B cell (primary cell): Measurements from ENCODE around the gene SLN. TPM values are rescaled to one million over a fixed set of nuclear protein-coding genes. Genes with fewer than 3 reads are reported as not detected.

ENCODE experiments used
- ATAC-seq: fragments of 200-7000 bp; cut with Tn5 transposase; one replicate; pipeline ENCODE4 v1.10.0; 2021; ENCODE audit warnings: low read depth, mild to moderate bottlenecking, moderate number of reproducible peaks, moderate library complexity
- CTCF ChIA-PET: fragments of 350-600 bp; sonication (Branson Sonifier 250); formaldehyde crosslinking; loops from one replicate; lab custom pipeline; 2021; ENCODE audit warnings: antibody characterized with exemption, inconsistent platforms; lab: Charles Lee
- POLR2A ChIA-PET: fragments of 350-600 bp; sonication (Branson Sonifier 250); formaldehyde crosslinking; loops from one replicate; lab custom pipeline; 2021; ENCODE audit warnings: antibody characterized with exemption; lab: Charles Lee
- DNase-seq: peaks from one replicate; pipeline ENCODE4 v3.0.0; 2013
- H2AFZ ChIP-seq: 2 replicates; pipeline ENCODE4 v1.6.1; 2012; ENCODE audit warnings: mild to moderate bottlenecking, low read depth, low read length; ENCODE audit not compliant: insufficient read depth, poor library complexity, severe bottlenecking
- H3K27ac ChIP-seq, 2 donors: 1 replicate in 1 of 2; 2 replicates in 1 of 2; pipeline ENCODE4 v1.5.1; 2012 to 2013; ENCODE audit warnings: low read length in 2 of 2, mild to moderate bottlenecking in 2 of 2, moderate library complexity in 1 of 2
- H3K27me3 ChIP-seq, 4 experiments: fragments of 200-600 bp in 1 of 4; sonication (generic) in 1 of 4; replicated peaks in 1 of 4; 1 replicate in 2 of 4; 2 replicates in 2 of 4; pipeline versions ENCODE4 v1.6.1 to v1.7.0; 2013 to 2016; ENCODE audit warnings: low read length in 3 of 4, mild to moderate bottlenecking in 2 of 4, mixed read lengths in 1 of 4, moderate library complexity in 1 of 4; ENCODE audit not compliant: insufficient read depth in 4 of 4, control insufficient read depth in 3 of 4; ENCODE audit errors: control extremely low read depth in 1 of 4
- H3K36me3 ChIP-seq, 2 experiments: replicated peaks in 1 of 2; 1 replicate in 1 of 2; 2 replicates in 1 of 2; pipeline versions ENCODE4 v1.6.1 to v1.7.1; 2013; ENCODE audit warnings: low read length in 1 of 2; ENCODE audit not compliant: insufficient read depth in 2 of 2, control insufficient read depth in 1 of 2; ENCODE audit errors: control extremely low read depth in 1 of 2, extremely low read depth in 1 of 2
- H3K4me1 ChIP-seq, 2 donors: fragments of 200-600 bp in 1 of 2; sonication (generic) in 1 of 2; 1 replicate in 1 of 2; 2 replicates in 1 of 2; pipeline versions ENCODE4 v1.5.1 to v1.6.1; 2013 to 2017; ENCODE audit warnings: low read length in 2 of 2; ENCODE audit not compliant: control insufficient read depth in 2 of 2, insufficient read depth in 2 of 2
- H3K4me2 ChIP-seq: replicated peaks from 2 replicates; pipeline ENCODE3; 2012; ENCODE audit warnings: mild to moderate bottlenecking, low read depth, low read length; ENCODE audit not compliant: poor library complexity, severe bottlenecking
- H3K4me3 ChIP-seq, 5 experiments: fragments of 200-600 bp in 1 of 5; sonication (generic) in 1 of 5; 1 replicate in 3 of 5; 2 replicates in 2 of 5; pipeline versions ENCODE4 v1.5.1 to v1.7.0; 2011 to 2016; ENCODE audit warnings: low read length in 4 of 5, mild to moderate bottlenecking in 4 of 5, low read depth in 2 of 5, control low read depth in 1 of 5, moderate library complexity in 1 of 5; ENCODE audit not compliant: insufficient read depth in 1 of 5; ENCODE audit errors: control extremely low read depth in 1 of 5, extremely low read depth in 1 of 5
- H3K79me2 ChIP-seq: fragments of 200-600 bp; sonication (generic); one replicate; pipeline ENCODE4 v1.6.0; 2016; ENCODE audit warnings: low read length; ENCODE audit not compliant: control insufficient read depth, insufficient read depth
- H3K9ac ChIP-seq: fragments of 200-600 bp; sonication (generic); 2 replicates; pipeline ENCODE4 v1.6.1; 2017; ENCODE audit warnings: mild to moderate bottlenecking, low read length, moderate library complexity
- H3K9me3 ChIP-seq, 3 donors: one replicate each; pipeline versions ENCODE4 v1.6.1 to v1.7.1; 2013; ENCODE audit warnings: low read length in 2 of 3; ENCODE audit not compliant: control insufficient read depth in 2 of 3, insufficient read depth in 1 of 3; ENCODE audit errors: control extremely low read depth in 1 of 3
- H4K20me1 ChIP-seq: 2 replicates; pipeline ENCODE4 v1.6.0; 2012; ENCODE audit warnings: mild to moderate bottlenecking, low read length; ENCODE audit not compliant: insufficient read depth, control insufficient read depth, poor library complexity, severe bottlenecking
- H3K27ac Mint-ChIP-seq: one replicate; pipeline ENCODE4 v1.8.0; 2021; ENCODE audit warnings: mixed read lengths
- H3K27me3 Mint-ChIP-seq: one replicate; pipeline ENCODE4 v1.8.0; 2021; ENCODE audit warnings: mixed read lengths
- H3K4me1 Mint-ChIP-seq: one replicate; pipeline ENCODE4 v1.8.0; 2021; ENCODE audit warnings: mixed read lengths
- H3K4me3 Mint-ChIP-seq: one replicate; pipeline ENCODE4 v1.8.0; 2021; ENCODE audit warnings: mixed read lengths
- H3K9me3 Mint-ChIP-seq: one replicate; pipeline ENCODE4 v1.8.0; 2022; ENCODE audit warnings: mixed read lengths; ENCODE audit not compliant: insufficient read depth
- CTCF ChIP-seq: fragments of 200-600 bp; IDR thresholded peaks from one replicate; pipeline ENCODE4 v1.8.0; 2022; ENCODE audit warnings: antibody characterized with exemption, mild to moderate bottlenecking
- EZH2 ChIP-seq: IDR thresholded peaks from 2 replicates; pipeline ENCODE4 v1.6.1; 2012; ENCODE audit warnings: borderline replicate concordance, low read depth, mild to moderate bottlenecking, moderate library complexity, low read length; ENCODE audit not compliant: insufficient read depth, poor library complexity, severe bottlenecking
- WGBS: methylation state at CpG from one replicate; pipeline ENCODE4 v1.1.5; 2013; ENCODE audit warnings: missing lambda C conversion rate; ENCODE audit not compliant: insufficient coverage; 5-methylcytosine and 5-hydroxymethylcytosine counted together
- intact Hi-C: fragments of 100-400 bp; cut with micrococcal nuclease; formaldehyde crosslinking; loops from one replicate; pipeline ENCODE4 v1.10.0; 2022
- polyA plus RNA-seq: library from polyadenylated mRNA; depleted of rRNA; stranded (reverse); fragments of >200 nt; gene quantifications from 2 replicates; pipeline ENCODE4 v1.2.3, GENCODE V29; 2012
- total RNA-seq, 2 donors: library from RNA; stranded (reverse); fragments of 120-200 nt in 1 of 2; gene quantifications; 1 replicate in 1 of 2; 2 replicates in 1 of 2; pipeline versions ENCODE4 v1.2.3 to v1.2.4, GENCODE V29; 2013 to 2022

Gene SLN
- total and polyA plus RNA-seq, 2 donors (not counting 1 experiment from before 2014, with no cell fraction given) = not detected

- H2AFZ ChIP-seq = no peak overlapping the region
- no peak overlapping the region for H3K9ac ChIP-seq
- H3K36me3 ChIP-seq = no peaks in the 10 kb centered on the region
- TF ChIP-seq CTCF (no peak), EZH2 (no peak)
- WGBS = no CpG with 5 or more reads among the region's 2 CpGs
- no peaks in the 10 kb centered on the region for H3K79me2 ChIP-seq
- ChIA-PET CTCF (no interaction called here), POLR2A (no interaction called here)
- Mint-ChIP-seq H3K4me1 (no peaks in the 10 kb centered on the region), H3K4me3 (no peak overlapping the region), H3K27me3 (peaks cover 18% of the 10 kb centered on the region), H3K27ac (no peak overlapping the region), H3K9me3 (no peaks in the 10 kb centered on the region)
- no peak overlapping the region for H3K4me3 ChIP-seq
- no peaks in the 10 kb centered on the region for H3K4me1 ChIP-seq
- intact Hi-C loops = no loop called here
- ATAC-seq (no peak), DNase-seq (no peak)
- no peaks in the 10 kb centered on the region for H4K20me1 ChIP-seq
- no peak overlapping the region for H3K4me2 ChIP-seq
- H3K9me3 ChIP-seq = no peaks in the 10 kb centered on the region
- no peak overlapping the region for H3K27ac ChIP-seq
- H3K27me3 ChIP-seq = peaks cover 0 to 8% (median 2%) of the 10 kb centered on the region in 4 experiments
Observed at GRCh38 chr11:107747622-107748021, 35.8 kb upstream of the SLN start.

- DNase-seq (no peak), ATAC-seq (no peak)
- H2AFZ ChIP-seq = no peak overlapping the region
- WGBS = 0% methylated on average over 1 of the region's 3 CpGs
- H3K27ac ChIP-seq = no peak overlapping the region
- Mint-ChIP-seq H3K4me1 (no peaks in the 10 kb centered on the region), H3K27me3 (peaks cover 19% of the 10 kb centered on the region), H3K27ac (no peak overlapping the region), H3K4me3 (no peak overlapping the region), H3K9me3 (no peaks in the 10 kb centered on the region)
- no peak overlapping the region for H3K9ac ChIP-seq
- H3K4me3 ChIP-seq = no peak overlapping the region
- ChIA-PET POLR2A (no interaction called here), CTCF (no interaction called here)
- peaks cover 0 to 15% (median 5%) of the 10 kb centered on the region in 4 experiments for H3K27me3 ChIP-seq
- intact Hi-C loops = no loop called here
- no peak overlapping the region for H3K4me2 ChIP-seq
- H4K20me1 ChIP-seq = no peaks in the 10 kb centered on the region
- TF ChIP-seq CTCF (no peak), EZH2 (no peak)
- no peaks in the 10 kb centered on the region for H3K9me3 ChIP-seq
- no peaks in the 10 kb centered on the region for H3K4me1 ChIP-seq
- H3K36me3 ChIP-seq = no peaks in the 10 kb centered on the region
- H3K79me2 ChIP-seq = no peaks in the 10 kb centered on the region
Observed at GRCh38 chr11:107744736-107745135, 32.9 kb upstream of the SLN start.
